GM23338 (cell line): ENCODE results near the gene MAP2K1. TPM values are rescaled to one million over a fixed set of nuclear protein-coding genes. Genes with fewer than 3 reads are reported as not detected.

ENCODE experiments used
- ATAC-seq: fragments of 200-7000 bp; cut with Tn5 transposase; 3 replicates; pipeline ENCODE4 v1.9.1; 2020
- DNase-seq: peaks from one replicate; pipeline ENCODE4 v3.0.0-alpha.2; 2015; ENCODE audit warnings: low spot score
- H2AFZ ChIP-seq: fragments of 200-600 bp; sonication (generic); 2 replicates; pipeline ENCODE4 v1.8.0; 2016; ENCODE audit warnings: antibody characterized with exemption, mild to moderate bottlenecking, moderate library complexity
- H3F3A ChIP-seq: fragments of 200-600 bp; sonication (generic); replicated peaks from 2 replicates; pipeline ENCODE4 v1.8.0; 2017; ENCODE audit warnings: antibody characterized with exemption, mixed run types, low read depth
- H3K27ac ChIP-seq: fragments of 200-600 bp; sonication (generic); 2 replicates; pipeline ENCODE4 v1.6.1; 2016; ENCODE audit warnings: low read depth
- H3K27me3 ChIP-seq: fragments of 200-600 bp; sonication (generic); 2 replicates; pipeline ENCODE4 v1.8.0; 2016; ENCODE audit warnings: mild to moderate bottlenecking, mixed run types, moderate library complexity; ENCODE audit not compliant: insufficient read depth
- H3K36me3 ChIP-seq: fragments of 200-600 bp; sonication (generic); 2 replicates; pipeline ENCODE4 v1.8.0; 2016; ENCODE audit warnings: mild to moderate bottlenecking; ENCODE audit not compliant: insufficient read depth
- H3K4me1 ChIP-seq: fragments of 200-600 bp; sonication (generic); 2 replicates; pipeline ENCODE4 v1.8.0; 2016; ENCODE audit warnings: mild to moderate bottlenecking, moderate library complexity; ENCODE audit not compliant: insufficient read depth
- H3K4me2 ChIP-seq: fragments of 200-600 bp; sonication (generic); 2 replicates; pipeline ENCODE4 v1.7.1; 2017; ENCODE audit warnings: mixed run types
- H3K4me3 ChIP-seq: fragments of 200-600 bp; sonication (generic); 2 replicates; pipeline ENCODE4 v1.6.1; 2016; ENCODE audit warnings: mixed run types
- H3K79me2 ChIP-seq: fragments of 200-600 bp; sonication (generic); replicated peaks from 2 replicates; pipeline ENCODE4 v1.8.0; 2017; ENCODE audit warnings: mild to moderate bottlenecking; ENCODE audit not compliant: insufficient read depth
- H3K9me2 ChIP-seq: fragments of 200-600 bp; sonication (generic); 2 replicates; pipeline ENCODE4 v1.8.0; 2017; ENCODE audit not compliant: insufficient read depth
- H4K20me1 ChIP-seq: fragments of 200-600 bp; sonication (generic); replicated peaks from 2 replicates; pipeline ENCODE4 v1.8.0; 2017; ENCODE audit warnings: mild to moderate bottlenecking; ENCODE audit not compliant: insufficient read depth
- H3K27ac Mint-ChIP-seq: 2 replicates; pipeline ENCODE4 v1.8.0; 2020; ENCODE audit warnings: inconsistent platforms, mild to moderate bottlenecking, moderate library complexity, mixed read lengths
- H3K27me3 Mint-ChIP-seq: 3 replicates; pipeline ENCODE4 v1.8.0; 2022; ENCODE audit warnings: low read depth, mild to moderate bottlenecking, moderate library complexity, mixed read lengths, inconsistent platforms; ENCODE audit not compliant: insufficient read depth, poor library complexity
- H3K36me3 Mint-ChIP-seq: 3 replicates; pipeline ENCODE4 v1.8.0; 2021; ENCODE audit warnings: low read depth, mild to moderate bottlenecking, inconsistent platforms, moderate library complexity, mixed read lengths
- H3K4me1 Mint-ChIP-seq: 3 replicates; pipeline ENCODE4 v1.8.0; 2020; ENCODE audit warnings: mild to moderate bottlenecking, inconsistent platforms, mixed read lengths
- H3K4me3 Mint-ChIP-seq: 3 replicates; pipeline ENCODE4 v1.8.0; 2021; ENCODE audit warnings: moderate library complexity, mild to moderate bottlenecking, inconsistent platforms, mixed read lengths
- H3K9me3 Mint-ChIP-seq: 3 replicates; pipeline ENCODE4 v1.8.0; 2020; ENCODE audit warnings: moderate library complexity, mild to moderate bottlenecking, inconsistent platforms, mixed read lengths
- CREB1 ChIP-seq: fragments of 250-450 bp; sonication (Bioruptor Pico); IDR thresholded peaks from 2 replicates; pipeline ENCODE4 v1.5.0; 2020; ENCODE audit warnings: low read depth, mild to moderate bottlenecking, moderate library complexity
- CTCF ChIP-seq, 2 experiments: fragments of 200-600 bp in 1 of 2; sonication (generic) in 1 of 2; conservative IDR thresholded peaks; 2 replicates each; pipeline versions ENCODE4 v1.5.1 to v1.6.1; 2016 to 2017; ENCODE audit warnings: antibody characterized with exemption in 2 of 2, low read depth in 2 of 2, mild to moderate bottlenecking in 2 of 2, moderate library complexity in 1 of 2
- ETS1 ChIP-seq: IDR thresholded peaks from 2 replicates; pipeline ENCODE4 v1.6.1; 2016; ENCODE audit warnings: antibody characterized with exemption
- EZH2 ChIP-seq: fragments of 200-600 bp; sonication (generic); IDR thresholded peaks from one replicate; pipeline ENCODE4 v1.8.0; 2017; ENCODE audit warnings: antibody characterized with exemption, mild to moderate bottlenecking, low read depth; ENCODE audit not compliant: unreplicated experiment
- EZH2phosphoT487 ChIP-seq: fragments of 200-600 bp; sonication (generic); IDR thresholded peaks from one replicate; pipeline ENCODE4 v1.8.1; 2018; ENCODE audit warnings: antibody characterized with exemption; ENCODE audit not compliant: unreplicated experiment
- JUNB ChIP-seq: IDR thresholded peaks from one replicate; pipeline ENCODE4 v1.6.1; 2016; ENCODE audit warnings: antibody characterized with exemption; ENCODE audit not compliant: unreplicated experiment
- NANOG ChIP-seq: IDR thresholded peaks from 2 replicates; pipeline ENCODE4 v1.6.1; 2016; ENCODE audit warnings: antibody characterized with exemption, borderline replicate concordance
- POLR2AphosphoS5 ChIP-seq: IDR thresholded peaks from 2 replicates; pipeline ENCODE4 v1.6.1; 2016; ENCODE audit warnings: antibody characterized with exemption, low read depth
- REST ChIP-seq: IDR thresholded peaks from one replicate; pipeline ENCODE4 v1.6.1; 2018; ENCODE audit warnings: antibody characterized with exemption; ENCODE audit not compliant: unreplicated experiment
- STAT1 ChIP-seq: IDR thresholded peaks from one replicate; pipeline ENCODE4 v1.6.1; 2016; ENCODE audit warnings: antibody characterized with exemption; ENCODE audit not compliant: unreplicated experiment
- ZNF114 ChIP-seq: fragments of 250-450 bp; sonication (Bioruptor Pico); IDR thresholded peaks from 2 replicates; pipeline ENCODE4 v1.5.0; 2020; ENCODE audit warnings: mild to moderate bottlenecking, moderate library complexity
- ZNF331 ChIP-seq: fragments of 250-450 bp; sonication (Bioruptor Pico); IDR thresholded peaks from 2 replicates; pipeline ENCODE4 v1.5.0; 2020; ENCODE audit warnings: low read depth, mild to moderate bottlenecking, moderate library complexity
- ZNF462 ChIP-seq: fragments of 250-450 bp; sonication (Bioruptor Pico); IDR thresholded peaks from 2 replicates; pipeline ENCODE4 v1.5.0; 2020; ENCODE audit warnings: mild to moderate bottlenecking, moderate library complexity
- polyA plus RNA-seq: library from polyadenylated mRNA; unstranded; fragments of >200 nt; fragmentation: Nextera tagmentation; extraction: Ambion mirVana; gene quantifications from 2 replicates; pipeline ENCODE4 v1.2.1, GENCODE V29; 2016
- total RNA-seq: library from RNA; depleted of rRNA; stranded (reverse); fragments of >200 nt; shearing (Covaris generic); gene quantifications from 2 replicates; pipeline ENCODE4 v1.2.3, GENCODE V29; 2014

The MAP2K1 gene
- total and polyA plus RNA-seq, 2 experiments from 2014 or later: 42.0 to 68.5 TPM

GRCh38 chr15:66524838-66525237 lies 138.1 kb downstream of the MAP2K1 start:
- H3K4me2 ChIP-seq: no peak overlapping the region
- no peaks in the 10 kb centered on the region for H3K9me2 ChIP-seq
- no peaks in the 10 kb centered on the region for H3F3A ChIP-seq
- DNase-seq (no peak), ATAC-seq (no peak)
- no peak for TF ChIP-seq EZH2phosphoT487
- TF ChIP-seq ZNF462 (CRISPR knock-in tag): no peak
- no peak for TF ChIP-seq NANOG
- TF ChIP-seq REST: no peak
- no peak for TF ChIP-seq CTCF (conservative IDR thresholded peaks at IDR 0.05; ENCODE audit: low read depth in 2 of 2)
- no peak for TF ChIP-seq CREB1 (CRISPR knock-in tag)
- no peak for TF ChIP-seq ZNF114 (CRISPR knock-in tag)
- TF ChIP-seq POLR2AphosphoS5: no peak
- no peak for TF ChIP-seq ZNF331 (CRISPR knock-in tag)
- no peak for TF ChIP-seq STAT1
- no peak for TF ChIP-seq ETS1
- TF ChIP-seq JUNB: no peak
- no peak for TF ChIP-seq EZH2
- no peaks in the 10 kb centered on the region for H3K27me3 Mint-ChIP-seq
- no peaks in the 10 kb centered on the region for H3K4me1 Mint-ChIP-seq
- H2AFZ ChIP-seq: no peak overlapping the region
- H3K4me3 ChIP-seq: no peak overlapping the region
- H4K20me1 ChIP-seq: no peaks in the 10 kb centered on the region
- H3K27me3 ChIP-seq: no peaks in the 10 kb centered on the region
- H3K36me3 ChIP-seq: peaks cover 49% of the 10 kb centered on the region
- H3K27ac ChIP-seq: no peak overlapping the region
- peaks cover 56% of the 10 kb centered on the region for H3K36me3 Mint-ChIP-seq
- H3K4me3 Mint-ChIP-seq: no peak overlapping the region
- no peaks in the 10 kb centered on the region for H3K9me3 Mint-ChIP-seq
- H3K79me2 ChIP-seq: no peaks in the 10 kb centered on the region
- no peak overlapping the region for H3K27ac Mint-ChIP-seq
- no peaks in the 10 kb centered on the region for H3K4me1 ChIP-seq
